MM.1S (cell line): ENCODE data around the gene RHOBTB3.

Source experiments
- DNase-seq: peaks from one replicate; pipeline ENCODE4 v3.0.0-alpha.2; 2015
- H2AFZ ChIP-seq: fragments of 300-600 bp; sonication (generic); 2 replicates; pipeline ENCODE4 v1.6.0; 2016; ENCODE audit warnings: antibody characterized with exemption, low read length
- H3F3A ChIP-seq: fragments of 300-600 bp; sonication (generic); 2 replicates; pipeline ENCODE4 v1.6.1; 2016; ENCODE audit warnings: mild to moderate bottlenecking, antibody characterized with exemption, low read length, moderate library complexity, mixed read lengths; ENCODE audit not compliant: insufficient read depth
- H3K27ac ChIP-seq: fragments of 300-600 bp; sonication (generic); 2 replicates; pipeline ENCODE4 v1.5.1; 2016; ENCODE audit warnings: mild to moderate bottlenecking, low read length
- H3K27me3 ChIP-seq: fragments of 300-600 bp; sonication (generic); replicated peaks from 2 replicates; pipeline ENCODE4 v1.6.0; 2016; ENCODE audit warnings: low read length; ENCODE audit not compliant: insufficient read depth
- H3K36me3 ChIP-seq: fragments of 300-600 bp; sonication (generic); replicated peaks from 2 replicates; pipeline ENCODE4 v1.6.1; 2016; ENCODE audit warnings: mild to moderate bottlenecking, low read length, mixed read lengths; ENCODE audit not compliant: insufficient read depth
- H3K4me1 ChIP-seq: fragments of 300-600 bp; sonication (generic); 2 replicates; pipeline ENCODE4 v1.6.1; 2016; ENCODE audit warnings: low read length, mixed read lengths
- H3K4me2 ChIP-seq: fragments of 300-600 bp; sonication (generic); 2 replicates; pipeline ENCODE4 v1.6.0; 2016; ENCODE audit warnings: low read depth, low read length
- H3K4me3 ChIP-seq: fragments of 300-600 bp; sonication (generic); 2 replicates; pipeline ENCODE4 v1.5.1; 2016; ENCODE audit warnings: low read length, mixed read lengths
- H3K79me2 ChIP-seq: fragments of 300-600 bp; sonication (generic); 2 replicates; pipeline ENCODE4 v1.6.1; 2016; ENCODE audit warnings: mixed run types, low read length, mixed read lengths
- H3K9ac ChIP-seq: fragments of 300-600 bp; sonication (generic); 2 replicates; pipeline ENCODE4 v1.6.1; 2016; ENCODE audit warnings: low read length, mixed read lengths
- H3K9me2 ChIP-seq: fragments of 300-600 bp; sonication (generic); replicated peaks from 2 replicates; pipeline ENCODE4 v1.6.1; 2016; ENCODE audit warnings: mild to moderate bottlenecking, low read length, mixed read lengths; ENCODE audit not compliant: insufficient read depth
- H3K9me3 ChIP-seq: fragments of 300-600 bp; sonication (generic); replicated peaks from 2 replicates; pipeline ENCODE4 v1.6.1; 2016; ENCODE audit warnings: mild to moderate bottlenecking, low read length, mixed read lengths; ENCODE audit not compliant: insufficient read depth
- H4K20me1 ChIP-seq: fragments of 300-600 bp; sonication (generic); 2 replicates; pipeline ENCODE4 v1.6.1; 2016; ENCODE audit warnings: mild to moderate bottlenecking, low read length, moderate library complexity, mixed read lengths; ENCODE audit not compliant: insufficient read depth
- EZH2 ChIP-seq: fragments of 300-600 bp; sonication (generic); optimal IDR thresholded peaks from 2 replicates; pipeline ENCODE3; 2017; ENCODE audit warnings: low read depth, mild to moderate bottlenecking, antibody characterized with exemption, low read length, mixed read lengths
- EZH2phosphoT487 ChIP-seq: fragments of 300-600 bp; sonication (generic); IDR thresholded peaks from 2 replicates; pipeline ENCODE4 v1.6.1; 2018; ENCODE audit warnings: antibody characterized with exemption, low read length
- TF ChIP-seq, protein P1 (sequence below): fragments of 300-600 bp; sonication (generic); IDR thresholded peaks from 2 replicates; pipeline ENCODE4 v1.5.1; 2016; ENCODE audit warnings: antibody characterized with exemption, low read length, mixed read lengths

The RHOBTB3 gene

DNA sequence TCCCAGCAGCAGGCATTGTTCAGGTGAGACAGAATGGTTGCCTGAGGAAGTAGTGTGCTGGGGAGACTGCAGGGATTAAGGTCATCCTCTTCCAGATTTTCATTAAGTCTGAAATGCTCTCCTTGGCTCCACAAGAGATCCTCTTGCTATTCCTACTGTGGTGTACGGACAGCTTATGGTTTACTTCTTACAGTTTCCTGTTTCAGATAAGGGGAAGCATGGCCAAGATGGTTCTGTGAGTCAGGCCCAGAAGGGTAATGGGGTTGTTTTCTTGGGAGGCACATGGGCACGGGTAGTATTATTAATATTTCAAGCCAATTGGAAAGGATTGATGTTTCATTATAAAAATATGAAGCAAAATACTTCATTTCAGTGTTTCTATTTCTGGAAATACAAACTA is 48.5 kb downstream of the RHOBTB3 start:
- Histone ChIP-seq H3K9ac (no peak overlapping the region), H3K36me3 (no peaks in the 10 kb centered on the region), H4K20me1 (no peaks in the 10 kb centered on the region), H3K9me2 (no peaks in the 10 kb centered on the region), H3K4me1 (peaks cover 14% of the 10 kb centered on the region), H3K27me3 (no peaks in the 10 kb centered on the region), H3K9me3 (no peaks in the 10 kb centered on the region), H3K27ac (no peak overlapping the region), H3K4me3 (no peak overlapping the region), H3K4me2 (no peak overlapping the region), H3K79me2 (no peaks in the 10 kb centered on the region), H3F3A (no peaks in the 10 kb centered on the region), H2AFZ (no peak overlapping the region)
- no peak for DNase-seq
- no peak for TF ChIP-seq EZH2
- TF ChIP-seq, protein P1, sequence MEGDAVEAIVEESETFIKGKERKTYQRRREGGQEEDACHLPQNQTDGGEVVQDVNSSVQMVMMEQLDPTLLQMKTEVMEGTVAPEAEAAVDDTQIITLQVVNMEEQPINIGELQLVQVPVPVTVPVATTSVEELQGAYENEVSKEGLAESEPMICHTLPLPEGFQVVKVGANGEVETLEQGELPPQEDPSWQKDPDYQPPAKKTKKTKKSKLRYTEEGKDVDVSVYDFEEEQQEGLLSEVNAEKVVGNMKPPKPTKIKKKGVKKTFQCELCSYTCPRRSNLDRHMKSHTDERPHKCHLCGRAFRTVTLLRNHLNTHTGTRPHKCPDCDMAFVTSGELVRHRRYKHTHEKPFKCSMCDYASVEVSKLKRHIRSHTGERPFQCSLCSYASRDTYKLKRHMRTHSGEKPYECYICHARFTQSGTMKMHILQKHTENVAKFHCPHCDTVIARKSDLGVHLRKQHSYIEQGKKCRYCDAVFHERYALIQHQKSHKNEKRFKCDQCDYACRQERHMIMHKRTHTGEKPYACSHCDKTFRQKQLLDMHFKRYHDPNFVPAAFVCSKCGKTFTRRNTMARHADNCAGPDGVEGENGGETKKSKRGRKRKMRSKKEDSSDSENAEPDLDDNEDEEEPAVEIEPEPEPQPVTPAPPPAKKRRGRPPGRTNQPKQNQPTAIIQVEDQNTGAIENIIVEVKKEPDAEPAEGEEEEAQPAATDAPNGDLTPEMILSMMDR: no peak
- TF ChIP-seq EZH2phosphoT487: no peak

DNA sequence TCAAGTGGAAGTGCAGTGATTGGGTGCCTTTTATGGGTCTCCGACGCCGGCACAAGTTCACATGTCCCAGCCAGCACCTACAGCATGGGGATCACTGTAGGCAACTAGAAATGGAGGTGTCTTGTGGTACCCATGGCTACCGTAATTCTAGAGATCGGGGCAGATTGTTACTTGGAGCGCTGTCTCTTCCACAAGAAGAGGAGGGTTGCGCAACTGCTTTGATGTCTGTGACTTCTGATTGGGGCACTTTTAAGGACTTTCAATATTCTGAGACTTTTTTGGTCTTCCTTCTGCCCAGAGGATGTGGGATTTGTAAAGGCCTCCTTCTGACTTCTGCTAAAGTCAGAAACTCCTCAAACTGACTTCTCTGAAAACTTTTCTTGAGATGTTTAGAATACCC is 49.5 kb downstream of the RHOBTB3 start:
- Histone ChIP-seq H3K79me2 (no peaks in the 10 kb centered on the region), H4K20me1 (no peaks in the 10 kb centered on the region), H3K4me1 (peaks cover 14% of the 10 kb centered on the region), H3K27me3 (no peaks in the 10 kb centered on the region), H3K9ac (no peak overlapping the region), H3K9me3 (no peaks in the 10 kb centered on the region), H3K36me3 (no peaks in the 10 kb centered on the region), H3K4me3 (no peak overlapping the region), H3F3A (no peaks in the 10 kb centered on the region), H3K9me2 (no peaks in the 10 kb centered on the region), H2AFZ (no peak overlapping the region), H3K27ac (no peak overlapping the region), H3K4me2 (no peak overlapping the region)
- no peak for DNase-seq
- TF ChIP-seq EZH2: no peak
- TF ChIP-seq EZH2phosphoT487: no peak
- TF ChIP-seq, protein P1: no peak

DNA sequence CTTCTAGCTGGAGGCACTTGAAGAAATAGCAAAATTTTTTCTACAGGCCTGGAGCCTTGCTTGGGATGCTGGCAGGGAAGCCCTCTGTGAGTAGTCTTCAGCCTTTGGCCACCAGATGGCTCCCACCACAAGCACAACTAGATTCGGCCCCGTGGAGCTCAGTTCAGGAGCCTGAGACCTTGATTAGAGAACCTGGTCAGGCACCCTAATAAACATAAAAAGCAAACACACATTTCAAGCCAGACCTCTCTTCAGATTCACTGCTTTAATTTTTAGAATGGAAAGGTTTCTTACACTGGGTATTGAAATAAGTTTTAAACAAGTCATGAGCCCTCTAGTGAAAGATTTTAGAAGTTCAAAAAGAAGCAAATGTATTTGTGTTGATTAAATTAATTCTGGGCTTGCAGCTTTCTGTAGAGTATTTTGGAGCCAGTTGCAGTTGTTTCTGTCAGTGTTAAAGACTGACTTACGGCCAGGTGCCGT is 50.0 kb downstream of the RHOBTB3 start:
- Histone ChIP-seq H2AFZ (peak overlapping the region; percentile 44; the same call in 1 of the 2 replicates), H4K20me1 (no peaks in the 10 kb centered on the region), H3K9me3 (no peaks in the 10 kb centered on the region), H3K9me2 (no peaks in the 10 kb centered on the region), H3K4me1 (peaks cover 14% of the 10 kb centered on the region), H3K9ac (peak overlapping the region; percentile 1; the same call in 1 of the 2 replicates), H3K27me3 (no peaks in the 10 kb centered on the region), H3K79me2 (no peaks in the 10 kb centered on the region), H3K27ac (peak overlapping the region; percentile 17; the same call in 1 of the 2 replicates), H3F3A (no peaks in the 10 kb centered on the region), H3K4me3 (no peak overlapping the region), H3K36me3 (no peaks in the 10 kb centered on the region), H3K4me2 (peak overlapping the region; percentile 37; the same call in 1 of the 2 replicates)
- DNase-seq: peak; percentile 87
- TF ChIP-seq, protein P1: peak; percentile 93
- TF ChIP-seq EZH2 (no peak), EZH2phosphoT487 (no peak)
